Esophagus squamous epithelium (tissue), 4 donors: ENCODE results near the gene IL22.

Experiments used
- CTCF ChIP-seq, 6 experiments: fragments of 450-650 bp in 4 of 6; fragments of 200-600 bp in 2 of 6; sonication (generic) in 2 of 6; IDR thresholded peaks; one replicate each; pipeline ENCODE4 v1.5.1; 2016 to 2019; ENCODE audit warnings: antibody characterized with exemption in 6 of 6, mild to moderate bottlenecking in 4 of 6, moderate library complexity in 4 of 6
- POLR2A ChIP-seq, 4 donors: fragments of 450-650 bp; IDR thresholded peaks; one replicate each; pipeline ENCODE4 v1.6.1; 2017; ENCODE audit warnings: antibody characterized with exemption in 4 of 4, mild to moderate bottlenecking in 4 of 4, moderate library complexity in 3 of 4

- TF ChIP-seq CTCF (IDR thresholded peaks at IDR 0.05) (no peak), POLR2A (IDR thresholded peaks at IDR 0.05) (no peak)
These were observed 15.8 kb downstream of the IL22 start for GRCh38 chr12:68237619-68238018.
